GM18498 (cell line): Measurements from ENCODE around the gene POLDIP2.
A peak's percentile ranks its signal among the peaks of the same experiment; 100 is the strongest.

Experiments used
- ATAC-seq: cut with Tn5 transposase; IDR thresholded peaks from one replicate; pipeline ENCODE4 v1.9.1; 2021; ENCODE audit warnings: mild to moderate bottlenecking, moderate library complexity; ENCODE audit not compliant: unreplicated experiment

Gene POLDIP2

GRCh38 chr17:28317966-28318758 is 39.2 kb downstream of the POLDIP2 start:
- peak; percentile 7 for ATAC-seq

- ATAC-seq = no peak
Measured at GRCh38 chr17:28317099-28317965, 40.0 kb downstream of the POLDIP2 start.

GRCh38 chr17:28315846-28316705 is 41.3 kb downstream of the POLDIP2 start:
- ATAC-seq = no peak

- ATAC-seq = no peak
Measured at GRCh38 chr17:28313841-28314240, 43.5 kb downstream of the POLDIP2 start.

- ATAC-seq = no peak
Measured at GRCh38 chr17:28306954-28307401, 50.3 kb downstream of the POLDIP2 start.

- no peak for ATAC-seq
Measured at GRCh38 chr17:28298449-28298848, 58.9 kb downstream of the POLDIP2 start.
